Hepatic stellate cell (primary cell): ENCODE data around the gene KCNJ16.

Source experiments
- DNase-seq: peaks from one replicate; pipeline ENCODE4 v3.0.0; 2011; ENCODE audit warnings: low spot score

The KCNJ16 gene

GRCh38 chr17:70128727-70129238 is 53.8 kb downstream of the KCNJ16 start:
- no peak for DNase-seq

- no peak for DNase-seq
These were observed 55.3 kb downstream of the KCNJ16 start for GRCh38 chr17:70130289-70130688.

- no peak for DNase-seq
These were observed 57.5 kb downstream of the KCNJ16 start for GRCh38 chr17:70132505-70132904.

GRCh38 chr17:70134042-70134441 is 59.0 kb downstream of the KCNJ16 start:
- DNase-seq: no peak

- DNase-seq: no peak
These were observed 59.8 kb downstream of the KCNJ16 start for GRCh38 chr17:70134777-70135176.

GRCh38 chr17:70136131-70136530 is 61.1 kb downstream of the KCNJ16 start:
- DNase-seq: no peak

GRCh38 chr17:70137451-70138230 is 62.6 kb downstream of the KCNJ16 start:
- DNase-seq: peak; percentile 69

GRCh38 chr17:70138291-70138865 is 63.4 kb downstream of the KCNJ16 start:
- peak; percentile 30 for DNase-seq

- no peak for DNase-seq
These were observed 64.5 kb downstream of the KCNJ16 start for GRCh38 chr17:70139449-70139993.

GRCh38 chr17:70144260-70144846 is 69.3 kb downstream of the KCNJ16 start:
- peak; percentile 9 for DNase-seq

GRCh38 chr17:70153210-70153609 is 78.2 kb downstream of the KCNJ16 start:
- DNase-seq: no peak

GRCh38 chr17:70157151-70157550 is 82.1 kb downstream of the KCNJ16 start:
- DNase-seq: no peak

- DNase-seq: no peak
These were observed 83.2 kb downstream of the KCNJ16 start for GRCh38 chr17:70158180-70158579.

GRCh38 chr17:70158591-70158990 is 83.6 kb downstream of the KCNJ16 start:
- DNase-seq: no peak

GRCh38 chr17:70159980-70160379 is 85.0 kb downstream of the KCNJ16 start:
- no peak for DNase-seq

GRCh38 chr17:70161519-70161918 is 86.5 kb downstream of the KCNJ16 start:
- no peak for DNase-seq

- DNase-seq: no peak
These were observed 90.4 kb downstream of the KCNJ16 start for GRCh38 chr17:70165383-70165782.

- no peak for DNase-seq
These were observed 91.6 kb downstream of the KCNJ16 start for GRCh38 chr17:70166615-70167014.

GRCh38 chr17:70168044-70168976 is 93.3 kb downstream of the KCNJ16 start:
- DNase-seq: peak; percentile 43

GRCh38 chr17:70168977-70169708 is 94.1 kb downstream of the KCNJ16 start, which contains the start of gene KCNJ2:
KCNJ2 (plus strand) TSS chr17:70169532; CDS start chr17:70175040, 5,508 bp downstream.
- DNase-seq: peak; percentile 79
